ENCODE results near the gene NFIC.
A peak's percentile ranks its signal among the peaks of the same experiment; 100 is the strongest.

Gene NFIC

DNA sequence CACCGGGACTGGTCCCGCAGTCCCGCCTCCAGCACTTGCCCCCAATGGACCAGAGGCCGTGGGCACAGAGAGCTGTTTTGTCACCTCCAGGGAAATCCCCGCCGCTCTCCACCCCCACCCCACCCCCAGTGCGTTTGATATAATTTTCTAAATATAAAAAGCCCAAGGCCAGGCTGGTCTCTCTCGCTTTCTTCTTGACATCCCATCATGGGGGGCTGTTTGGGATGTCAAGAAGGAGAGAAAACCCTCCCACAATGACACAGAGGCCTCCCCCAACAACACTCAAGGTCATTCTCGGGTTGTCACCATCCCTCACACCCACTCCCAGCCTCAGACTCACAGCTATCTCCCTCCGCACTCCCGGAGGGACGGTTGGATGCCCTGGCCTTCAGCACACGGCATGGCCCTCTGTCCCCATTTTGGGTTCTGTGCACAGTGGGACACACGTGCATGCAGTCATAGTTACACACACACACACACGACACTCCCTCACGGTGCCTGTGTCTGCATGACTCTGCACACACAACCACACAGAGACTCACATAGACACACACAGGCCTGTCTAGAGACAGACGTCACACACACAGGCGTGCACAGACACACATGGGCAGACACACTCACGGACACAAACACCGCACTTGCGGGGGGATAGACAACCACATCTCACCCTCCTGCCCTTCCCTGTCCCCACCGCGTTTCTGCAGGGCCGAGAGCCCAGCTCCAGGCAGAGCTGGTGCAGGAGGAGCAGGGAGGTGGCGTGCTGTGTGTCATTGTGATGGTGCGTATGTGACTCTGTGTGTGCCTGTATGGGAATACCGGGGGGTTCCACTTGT lies 4.8 kb upstream of the NFIC start:
- DNase-seq: peak; percentile 44
- peak overlapping the region; percentile 81 for H3K4me2 ChIP-seq (ENCODE audit: low read length, poor library complexity, severe bottlenecking)
- H3K27ac ChIP-seq (ENCODE audit: low read length, poor library complexity, severe bottlenecking): no peak overlapping the region
- H2AK5ac ChIP-seq (ENCODE audit: low read length, severe bottlenecking): no peak overlapping the region
- no peak overlapping the region for H2AFZ ChIP-seq (ENCODE audit: low read depth, low read length)
- H3K27me3 ChIP-seq (ENCODE audit: control insufficient read depth in 1 of 2, insufficient read depth in 1 of 2, low read length in 2 of 2): peaks cover 0 to 6% of the 10 kb centered on the region in 2 experiments
- H2BK12ac ChIP-seq (ENCODE audit: low read length in 2 of 2): peak overlapping the region in 1 of 2 experiments; percentile 65
- H3K9ac ChIP-seq (ENCODE audit: low read length): peak overlapping the region; percentile 86
- H3K4me1 ChIP-seq (ENCODE audit: control insufficient read depth, insufficient read depth, low read depth, low read length): peaks cover 41% of the 10 kb centered on the region
- H3K4me3 ChIP-seq (ENCODE audit: insufficient read depth in 1 of 2, low read depth in 1 of 2, low read length in 2 of 2): peak overlapping the region; percentile 86 to 94
- peak overlapping the region in 1 of 2 experiments; percentile 89 for H3K4ac ChIP-seq (ENCODE audit: low read depth in 1 of 2, low read length in 2 of 2)
- peak overlapping the region; percentile 9 for H2BK120ac ChIP-seq (ENCODE audit: low read depth, low read length)
- WGBS: 33% methylated on average over 23 of the region's 27 CpGs
- H3K9me3 ChIP-seq (ENCODE audit: control insufficient read depth, low read length): no peaks in the 10 kb centered on the region
- H4K8ac ChIP-seq (ENCODE audit: low read length): no peak overlapping the region
- H2BK15ac ChIP-seq (ENCODE audit: low read depth, poor library complexity, severe bottlenecking): peak overlapping the region; percentile 76
- H3K14ac ChIP-seq (ENCODE audit: low read length in 2 of 2): peak overlapping the region in 1 of 2 experiments; percentile 87
- peaks cover 10% of the 10 kb centered on the region for H3K79me1 ChIP-seq (replicated peaks; ENCODE audit: low read length, poor library complexity, severe bottlenecking)
- H4K91ac ChIP-seq (ENCODE audit: low read length): peak overlapping the region; percentile 56
- H3K18ac ChIP-seq (ENCODE audit: low read depth in 1 of 2, low read length in 2 of 2): peak overlapping the region in 1 of 2 experiments; percentile 93
- peaks cover 0 to 4% of the 10 kb centered on the region in 2 experiments for H3K36me3 ChIP-seq (ENCODE audit: control insufficient read depth in 1 of 2, insufficient read depth in 2 of 2, low read depth in 1 of 2, low read length in 2 of 2)
- H2BK5ac ChIP-seq (ENCODE audit: low read depth, low read length, poor library complexity, severe bottlenecking): no peak overlapping the region
- H3K23ac ChIP-seq (ENCODE audit: low read length in 2 of 2): peak overlapping the region in 1 of 2 experiments; percentile 42

DNA sequence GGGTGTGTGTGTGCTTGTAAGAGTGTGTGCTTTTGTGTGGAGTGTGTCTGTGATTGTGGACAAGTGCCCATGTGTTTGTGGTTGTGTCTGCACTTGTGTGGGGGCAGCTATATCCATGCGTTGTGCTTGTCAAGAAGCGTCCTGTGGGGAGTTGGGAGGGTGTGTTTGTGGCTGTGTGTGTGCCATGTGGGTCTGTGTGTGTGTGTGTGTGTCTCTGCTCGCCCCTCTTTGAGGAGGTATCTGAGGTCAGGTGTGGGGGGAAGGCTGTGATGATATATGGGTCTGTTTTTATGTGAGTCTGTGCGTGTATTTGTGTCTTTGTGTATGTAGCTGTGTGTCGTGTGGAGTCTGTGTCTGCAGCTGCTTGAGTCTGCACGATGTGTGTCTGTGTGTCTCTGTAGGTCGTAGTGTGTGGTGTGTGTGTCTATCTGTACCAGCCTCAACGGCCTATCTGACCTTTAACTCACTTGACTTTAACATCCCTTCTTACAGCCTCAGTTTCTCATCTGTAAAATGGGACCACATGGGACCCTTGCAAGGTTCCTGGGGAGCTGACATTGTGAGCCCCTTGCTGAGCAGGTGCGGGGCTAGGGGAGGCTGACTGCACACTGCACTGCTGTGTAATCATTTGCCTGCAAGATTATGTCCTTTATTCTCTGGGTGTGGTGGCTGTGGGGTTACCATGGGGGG lies 4.0 kb upstream of the NFIC start:
- H4K91ac ChIP-seq (ENCODE audit: low read length): peak overlapping the region; percentile 56
- peaks cover 10% of the 10 kb centered on the region for H3K79me1 ChIP-seq (replicated peaks; ENCODE audit: low read length, poor library complexity, severe bottlenecking)
- H3K14ac ChIP-seq (ENCODE audit: low read length in 2 of 2): peak overlapping the region in 1 of 2 experiments; percentile 87
- H2BK15ac ChIP-seq (ENCODE audit: low read depth, poor library complexity, severe bottlenecking): no peak overlapping the region
- H3K27me3 ChIP-seq (ENCODE audit: control insufficient read depth in 1 of 2, insufficient read depth in 1 of 2, low read length in 2 of 2): peaks cover 0 to 6% of the 10 kb centered on the region in 2 experiments
- no peaks in the 10 kb centered on the region for H3K9me3 ChIP-seq (ENCODE audit: control insufficient read depth, low read length)
- peak overlapping the region in 1 of 2 experiments; percentile 63 for H3K4me3 ChIP-seq (ENCODE audit: insufficient read depth in 1 of 2, low read depth in 1 of 2, low read length in 2 of 2)
- H3K9ac ChIP-seq (ENCODE audit: low read length): peak overlapping the region; percentile 42
- 49% methylated on average over 5 of the region's 9 CpGs for WGBS
- no peak overlapping the region for H2AFZ ChIP-seq (ENCODE audit: low read depth, low read length)
- no peak overlapping the region for H2BK120ac ChIP-seq (ENCODE audit: low read depth, low read length)
- no peak for DNase-seq
- peaks cover 41% of the 10 kb centered on the region for H3K4me1 ChIP-seq (ENCODE audit: control insufficient read depth, insufficient read depth, low read depth, low read length)
- H3K23ac ChIP-seq (ENCODE audit: low read length in 2 of 2): no peak overlapping the region
- H2BK5ac ChIP-seq (ENCODE audit: low read depth, low read length, poor library complexity, severe bottlenecking): no peak overlapping the region
- peak overlapping the region in 1 of 2 experiments; percentile 89 for H3K4ac ChIP-seq (ENCODE audit: low read depth in 1 of 2, low read length in 2 of 2)
- H3K27ac ChIP-seq (ENCODE audit: low read length, poor library complexity, severe bottlenecking): no peak overlapping the region
- H3K18ac ChIP-seq (ENCODE audit: low read depth in 1 of 2, low read length in 2 of 2): peak overlapping the region in 1 of 2 experiments; percentile 67
- H4K8ac ChIP-seq (ENCODE audit: low read length): no peak overlapping the region
- peak overlapping the region in 1 of 2 experiments; percentile 65 for H2BK12ac ChIP-seq (ENCODE audit: low read length in 2 of 2)
- H2AK5ac ChIP-seq (ENCODE audit: low read length, severe bottlenecking): no peak overlapping the region
- no peak overlapping the region for H3K4me2 ChIP-seq (ENCODE audit: low read length, poor library complexity, severe bottlenecking)
- H3K36me3 ChIP-seq (ENCODE audit: control insufficient read depth in 1 of 2, insufficient read depth in 2 of 2, low read depth in 1 of 2, low read length in 2 of 2): peaks cover 0 to 4% of the 10 kb centered on the region in 2 experiments

GRCh38 chr19:3363841-3364500 lies 2.4 kb upstream of the NFIC start:
- no peak overlapping the region for H3K9ac ChIP-seq (ENCODE audit: low read length)
- H3K4me2 ChIP-seq (ENCODE audit: low read length, poor library complexity, severe bottlenecking): no peak overlapping the region
- peak overlapping the region; percentile 15 to 70 for H3K4ac ChIP-seq (ENCODE audit: low read depth in 1 of 2, low read length in 2 of 2)
- WGBS: 39% methylated on average over 16 of the region's 16 CpGs
- H2BK12ac ChIP-seq (ENCODE audit: low read length in 2 of 2): peak overlapping the region in 1 of 2 experiments; percentile 47
- H3K79me1 ChIP-seq (replicated peaks; ENCODE audit: low read length, poor library complexity, severe bottlenecking): peaks cover 10% of the 10 kb centered on the region
- no peak overlapping the region for H3K23ac ChIP-seq (ENCODE audit: low read length in 2 of 2)
- no peak overlapping the region for H2AK5ac ChIP-seq (ENCODE audit: low read length, severe bottlenecking)
- no peak overlapping the region for H3K18ac ChIP-seq (ENCODE audit: low read depth in 1 of 2, low read length in 2 of 2)
- H2BK15ac ChIP-seq (ENCODE audit: low read depth, poor library complexity, severe bottlenecking): peak overlapping the region; percentile 92
- H3K14ac ChIP-seq (ENCODE audit: low read length in 2 of 2): peak overlapping the region in 1 of 2 experiments; percentile 62
- no peaks in the 10 kb centered on the region for H3K9me3 ChIP-seq (ENCODE audit: control insufficient read depth, low read length)
- H4K91ac ChIP-seq (ENCODE audit: low read length): peak overlapping the region; percentile 84
- no peak overlapping the region for H2AFZ ChIP-seq (ENCODE audit: low read depth, low read length)
- no peak overlapping the region for H2BK5ac ChIP-seq (ENCODE audit: low read depth, low read length, poor library complexity, severe bottlenecking)
- H4K8ac ChIP-seq (ENCODE audit: low read length): peak overlapping the region; percentile 66
- peaks cover 44% of the 10 kb centered on the region for H3K4me1 ChIP-seq (ENCODE audit: control insufficient read depth, insufficient read depth, low read depth, low read length)
- H3K4me3 ChIP-seq (ENCODE audit: insufficient read depth in 1 of 2, low read depth in 1 of 2, low read length in 2 of 2): no peak overlapping the region
- no peak for DNase-seq
- H3K27me3 ChIP-seq (ENCODE audit: control insufficient read depth in 1 of 2, insufficient read depth in 1 of 2, low read length in 2 of 2): no peaks in the 10 kb centered on the region
- H3K27ac ChIP-seq (ENCODE audit: low read length, poor library complexity, severe bottlenecking): no peak overlapping the region
- peak overlapping the region; percentile 27 for H2BK120ac ChIP-seq (ENCODE audit: low read depth, low read length)
- H3K36me3 ChIP-seq (ENCODE audit: control insufficient read depth in 1 of 2, insufficient read depth in 2 of 2, low read depth in 1 of 2, low read length in 2 of 2): peaks cover 0 to 4% of the 10 kb centered on the region in 2 experiments

Measured in mesenchymal stem cell (in vitro differentiated cells and primary cell).